Cortex of kidney (tissue), 1 donor: ENCODE measurements around the gene KLHDC4.
"Not testable (repeated sequence)": the region's sequence is repeated elsewhere in the genome, so short reads cannot be mapped to it uniquely, and the experiment has no call there.

Source experiments
- DNase-seq: peaks from one replicate; lab custom pipeline; 2025; lab: John Stamatoyannopoulos, UW

Gene KLHDC4

DNA sequence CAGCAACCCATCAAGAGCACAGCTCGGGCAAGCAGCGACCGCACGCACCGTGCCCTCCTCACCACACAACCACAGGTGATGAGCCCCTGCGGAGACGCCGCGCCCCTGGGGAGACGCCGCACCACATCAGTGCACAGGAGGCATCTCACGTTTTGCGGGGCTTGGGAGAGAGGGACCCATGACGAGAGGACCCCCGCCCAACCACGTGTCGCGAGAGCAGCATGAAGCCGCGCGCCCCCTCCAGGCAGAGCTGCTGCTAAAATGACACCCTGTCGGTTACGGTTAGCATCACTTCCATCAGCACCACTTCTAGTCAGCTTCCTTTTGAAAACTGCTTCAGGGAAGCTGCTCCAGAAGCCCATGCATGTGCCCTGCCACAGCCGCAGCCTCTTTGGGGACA, 45.3 kb downstream of the KLHDC4 start:
- DNase-seq: no peak

DNA sequence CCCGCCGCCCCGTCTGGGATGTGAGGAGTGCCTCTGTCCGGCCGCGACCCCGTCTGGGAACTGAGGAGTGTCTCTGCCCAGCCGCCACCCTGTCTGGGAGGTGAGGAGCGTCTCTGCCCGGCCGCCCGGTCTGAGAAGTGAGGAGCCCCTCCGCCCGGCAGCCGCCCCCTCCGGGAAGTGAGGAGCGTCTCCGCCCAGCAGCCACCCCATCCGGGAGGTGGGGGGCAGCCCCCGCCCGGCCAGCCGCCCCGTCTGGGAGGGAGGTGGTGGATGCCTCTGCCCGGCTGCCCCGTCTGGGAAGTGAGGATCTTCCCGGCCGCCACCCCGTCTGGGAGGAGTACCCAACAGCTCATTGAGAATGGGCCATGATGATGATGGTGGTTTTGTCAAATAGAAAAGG, 47.0 kb downstream of the KLHDC4 start:
- not testable (repeated sequence) for DNase-seq

DNA sequence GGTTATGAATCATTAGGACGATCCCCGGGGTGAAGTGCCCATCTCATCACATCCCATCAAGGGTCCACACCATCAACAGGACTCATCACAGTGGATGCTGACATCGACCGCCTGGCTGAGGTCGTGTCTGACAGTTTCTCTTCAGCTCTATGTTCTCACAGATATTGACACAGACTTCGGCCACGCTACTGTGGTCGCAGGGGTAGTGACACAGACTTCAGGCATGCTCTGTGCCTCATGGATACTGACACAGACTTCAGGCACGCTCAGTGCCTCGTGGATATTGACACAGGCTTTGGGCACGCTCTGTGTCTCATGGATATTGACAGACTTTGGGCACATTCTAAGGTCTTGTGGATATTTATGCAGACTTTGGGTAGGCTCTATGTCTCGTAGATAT, 50.1 kb downstream of the KLHDC4 start:
- DNase-seq: no peak

DNA sequence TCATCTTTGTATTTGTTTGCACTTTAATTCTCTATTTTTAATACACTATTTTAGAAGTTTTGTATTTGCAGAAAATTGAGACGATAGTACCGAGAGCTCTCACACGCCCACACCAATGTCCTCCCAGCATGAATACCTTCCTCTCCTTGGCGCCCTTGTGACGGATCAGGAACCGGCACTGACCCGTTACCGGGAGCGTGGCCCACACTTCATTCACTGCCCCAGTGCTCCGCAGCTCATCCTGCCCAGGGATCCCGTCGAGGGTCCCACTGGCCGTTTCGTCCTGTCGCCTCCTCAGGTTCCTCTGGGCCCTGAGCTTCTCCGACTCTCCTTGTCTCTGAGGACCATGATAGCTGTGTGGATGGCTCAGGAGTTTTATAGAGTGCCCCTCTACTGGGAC, 50.6 kb downstream of the KLHDC4 start:
- DNase-seq: no peak

DNA sequence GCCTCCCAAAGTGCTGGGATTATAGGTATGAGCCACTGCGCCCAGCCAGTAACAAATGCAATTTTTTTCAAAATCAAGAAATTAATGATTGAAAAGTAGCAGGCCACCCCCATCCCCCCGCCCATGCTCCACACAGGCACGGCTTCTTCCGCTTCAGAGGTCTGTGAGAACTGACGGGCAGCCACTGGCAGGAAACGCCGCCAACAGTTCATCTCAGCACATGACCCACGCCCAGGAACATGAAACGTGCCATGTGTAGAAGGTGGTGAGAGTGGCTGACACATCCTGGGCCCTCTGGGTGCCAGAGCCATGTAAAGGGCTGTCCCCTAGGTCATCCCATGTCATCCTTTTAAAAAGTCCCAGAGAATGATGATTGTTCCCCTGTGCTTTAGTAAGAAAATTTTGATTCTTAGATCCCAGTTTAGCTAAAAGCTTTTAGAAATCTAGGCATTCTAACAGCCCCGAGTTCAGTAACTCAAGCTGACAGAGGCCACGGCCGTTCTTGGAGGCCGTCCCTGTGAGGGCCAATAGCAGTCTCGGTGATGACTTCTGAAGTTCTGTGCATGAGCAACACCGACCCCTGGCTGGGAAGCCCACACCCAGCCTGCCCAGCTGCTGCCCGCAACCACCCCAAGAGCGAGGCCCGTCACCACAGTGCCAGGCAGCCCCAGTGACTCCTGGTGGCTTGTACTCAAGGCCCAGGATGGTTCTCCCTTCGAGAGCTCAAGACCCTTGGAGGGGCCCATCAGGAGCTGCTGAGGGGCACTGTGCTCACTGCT, 52.1 kb downstream of the KLHDC4 start:
- no peak for DNase-seq

DNA sequence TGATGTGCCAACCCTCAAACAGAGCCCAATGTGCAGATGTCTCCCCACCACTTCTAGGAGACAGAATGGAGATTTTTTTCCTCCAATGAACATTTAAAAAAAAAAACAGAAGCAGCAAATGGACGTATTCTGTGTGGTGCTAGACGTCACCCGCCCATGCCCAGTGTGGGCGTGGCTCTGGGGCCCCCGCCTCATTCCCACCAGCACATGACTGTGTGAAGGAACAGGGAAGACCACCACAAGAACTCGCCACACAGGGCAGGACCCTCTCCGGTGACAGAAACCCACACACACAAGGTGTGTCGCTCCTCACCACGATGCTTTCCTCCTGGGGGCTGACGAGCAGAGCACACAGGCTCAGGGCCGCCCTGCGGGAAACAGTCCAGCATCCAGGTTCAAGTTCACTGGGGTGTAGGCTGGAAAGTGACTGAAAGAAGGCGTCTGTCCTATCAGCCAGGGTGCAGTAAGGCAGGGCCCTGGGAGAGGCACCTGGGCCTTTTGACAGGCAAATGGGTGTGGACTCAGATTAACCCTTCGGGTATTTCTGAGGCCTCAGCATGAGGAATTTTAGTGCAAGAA, 53.5 kb downstream of the KLHDC4 start:
- DNase-seq: no peak

DNA sequence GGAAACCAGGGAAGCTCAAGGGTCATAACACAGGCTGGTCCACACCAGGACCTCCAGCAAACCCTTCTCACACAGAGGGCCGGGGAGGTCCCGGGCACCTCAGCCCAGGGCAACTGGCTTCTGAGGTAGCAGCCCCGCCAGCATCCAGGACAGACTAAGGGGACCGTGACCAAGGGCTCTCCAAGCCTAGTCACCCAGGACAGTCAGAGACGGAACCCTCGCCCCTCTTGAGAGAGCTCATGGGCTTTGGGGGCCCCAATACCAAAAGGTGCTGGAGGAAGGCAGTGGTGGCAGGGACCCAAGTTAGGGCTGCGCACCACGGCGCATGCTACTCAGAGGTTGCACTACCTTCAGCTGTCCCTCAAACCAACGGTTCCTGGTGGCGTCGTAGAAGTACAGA, 54.9 kb downstream of the KLHDC4 start:
- DNase-seq: no peak

DNA sequence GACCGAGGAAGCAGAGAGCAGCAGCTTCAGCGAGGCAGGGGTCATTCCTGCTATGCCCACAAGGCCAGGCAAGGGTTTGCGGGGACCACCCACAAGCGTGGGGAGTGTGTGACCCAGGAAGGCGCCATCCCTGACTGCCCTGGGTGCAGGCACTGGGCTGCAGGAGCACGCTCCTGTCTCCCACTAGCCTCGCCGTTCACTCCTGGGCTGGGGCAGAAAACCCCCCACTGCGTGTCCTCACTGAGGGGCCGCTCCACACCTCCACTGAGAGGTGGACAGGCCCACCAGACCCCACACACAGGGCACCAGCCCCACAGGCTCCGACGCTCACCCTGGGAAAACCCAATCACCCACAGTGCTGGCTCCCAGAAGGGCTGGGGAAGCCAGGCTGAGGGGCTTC, 56.1 kb downstream of the KLHDC4 start:
- no peak for DNase-seq

DNA sequence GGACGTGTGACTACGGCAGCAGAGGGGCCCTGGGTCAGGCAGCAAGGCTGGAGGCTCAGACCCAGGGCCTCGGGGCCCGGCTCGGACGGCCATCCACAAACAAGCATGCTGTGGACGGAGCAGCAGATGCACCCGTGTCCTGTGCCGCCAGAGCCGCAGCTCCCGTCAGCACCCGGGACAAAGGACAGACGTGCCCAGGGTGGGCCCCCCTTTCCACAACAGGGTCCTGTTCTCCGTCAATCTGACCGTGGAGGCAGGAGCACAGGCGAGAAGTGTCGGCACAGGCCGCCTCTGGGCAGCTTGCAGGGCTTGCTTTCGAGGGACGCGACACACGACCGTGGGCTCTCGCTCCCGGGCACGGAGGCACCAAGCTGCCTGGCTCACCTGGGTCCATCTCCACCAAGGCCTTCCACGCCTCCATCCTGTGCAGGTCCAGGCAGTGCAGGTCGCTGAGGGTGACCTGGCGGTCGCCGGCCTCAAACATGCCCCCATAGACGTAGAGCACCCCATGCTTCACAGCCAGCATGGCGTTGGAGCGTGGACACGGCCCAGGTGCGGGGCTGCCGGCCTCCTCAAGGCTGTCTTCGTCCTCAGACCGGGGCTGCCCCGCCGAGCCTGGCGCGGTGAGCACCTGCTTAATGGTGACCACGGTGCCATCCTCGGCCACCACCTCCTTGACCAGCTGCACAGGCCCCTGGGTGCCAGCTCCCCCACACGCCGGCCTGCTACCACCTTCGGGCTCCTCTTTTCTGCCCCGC, 56.7 kb downstream of the KLHDC4 start:
- DNase-seq: no peak

DNA sequence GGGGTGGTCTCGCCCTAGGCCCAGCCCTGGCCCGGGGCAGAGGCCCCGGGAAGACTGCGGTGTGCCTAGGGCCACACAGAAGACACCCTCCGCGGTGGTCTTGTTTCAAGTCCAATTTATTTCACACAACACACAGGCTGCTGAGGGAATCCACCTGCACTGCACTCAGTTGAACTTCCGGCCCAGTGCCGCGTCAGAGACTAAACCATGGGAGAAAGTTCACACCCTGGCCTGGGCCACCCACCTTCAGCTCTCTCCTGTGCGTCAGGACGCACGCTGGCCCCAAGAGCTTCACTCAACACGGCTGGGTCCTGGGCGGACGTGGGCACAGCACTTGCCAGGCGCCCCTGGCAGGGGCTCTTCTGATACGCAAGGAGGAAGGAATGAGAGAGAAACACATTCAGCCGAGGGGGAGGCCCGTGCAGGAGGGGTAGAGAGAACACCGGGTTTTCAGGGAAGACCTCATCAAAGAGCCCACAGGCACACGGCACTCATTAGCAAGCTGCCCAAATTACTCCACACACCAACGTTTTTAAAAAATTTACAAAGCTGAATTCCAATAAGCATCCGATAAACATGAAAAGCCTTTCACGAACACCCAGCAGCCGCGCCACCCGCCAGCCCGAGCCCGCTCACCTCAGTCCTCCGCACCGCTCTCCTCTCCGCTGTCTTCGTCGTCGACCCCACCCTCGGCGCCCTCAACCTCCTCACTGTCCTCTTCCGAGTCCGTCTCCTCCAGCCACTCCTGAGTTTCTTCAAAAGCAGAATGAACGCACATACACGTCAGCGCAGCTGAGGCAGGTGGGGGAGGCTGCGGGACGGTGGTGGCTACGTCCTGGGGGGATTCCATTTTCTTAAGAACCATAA, 57.8 kb downstream of the KLHDC4 start:
- no peak for DNase-seq

DNA sequence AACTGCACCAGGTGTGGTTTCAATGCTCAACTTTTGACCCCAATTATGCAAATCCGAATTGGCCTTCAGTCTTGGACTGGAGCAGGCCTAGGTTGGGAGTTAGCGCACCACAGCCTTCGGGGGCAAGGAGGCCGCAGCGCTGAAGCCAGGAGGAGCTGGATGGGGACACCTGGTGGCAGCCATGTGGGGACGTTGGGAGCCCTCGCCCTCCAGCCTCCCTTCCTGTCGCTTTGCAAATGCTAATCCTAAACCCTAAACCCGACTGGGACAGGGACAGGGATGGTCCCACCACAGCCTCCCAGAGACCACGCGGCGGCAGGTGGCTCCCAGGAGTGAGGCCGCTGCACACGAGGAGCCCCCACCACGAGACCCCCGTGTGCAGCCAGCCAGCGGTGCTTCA, 58.7 kb downstream of the KLHDC4 start:
- no peak for DNase-seq

DNA sequence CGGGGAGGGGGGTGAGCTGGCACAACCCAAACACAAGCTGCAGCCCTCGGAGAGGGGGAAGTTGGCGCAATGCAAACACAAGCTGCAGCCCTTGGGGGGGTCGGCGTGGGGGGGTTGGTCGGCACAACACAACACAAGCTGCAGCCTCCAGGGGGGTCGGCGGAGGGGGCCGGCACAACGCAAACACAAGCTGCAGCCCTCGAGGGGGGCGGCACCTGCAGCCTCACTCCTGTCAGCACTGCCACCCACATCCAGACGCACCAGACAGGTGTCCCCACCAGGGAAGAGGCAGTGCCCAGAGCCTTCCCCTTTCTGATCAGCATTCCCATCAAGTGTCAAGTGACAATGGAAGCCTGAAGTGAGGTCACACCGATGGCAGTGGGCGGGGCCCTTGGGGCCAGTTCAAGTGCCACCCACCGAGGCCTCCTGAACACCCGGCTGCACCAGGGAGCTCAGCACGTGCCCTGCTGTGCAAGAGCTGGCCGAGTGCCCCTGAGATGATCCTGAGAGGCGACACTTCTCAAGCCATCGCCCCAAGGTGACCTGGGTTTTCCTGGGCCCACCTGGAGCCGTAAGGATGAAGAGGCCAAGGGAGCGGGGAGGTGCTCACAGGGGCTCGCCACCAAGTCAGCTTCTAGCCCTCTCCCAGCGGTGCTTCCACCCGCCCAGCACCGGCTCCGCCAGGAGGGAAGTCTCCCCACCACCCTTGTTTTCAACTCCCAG, 59.3 kb downstream of the KLHDC4 start:
- no peak for DNase-seq

DNA sequence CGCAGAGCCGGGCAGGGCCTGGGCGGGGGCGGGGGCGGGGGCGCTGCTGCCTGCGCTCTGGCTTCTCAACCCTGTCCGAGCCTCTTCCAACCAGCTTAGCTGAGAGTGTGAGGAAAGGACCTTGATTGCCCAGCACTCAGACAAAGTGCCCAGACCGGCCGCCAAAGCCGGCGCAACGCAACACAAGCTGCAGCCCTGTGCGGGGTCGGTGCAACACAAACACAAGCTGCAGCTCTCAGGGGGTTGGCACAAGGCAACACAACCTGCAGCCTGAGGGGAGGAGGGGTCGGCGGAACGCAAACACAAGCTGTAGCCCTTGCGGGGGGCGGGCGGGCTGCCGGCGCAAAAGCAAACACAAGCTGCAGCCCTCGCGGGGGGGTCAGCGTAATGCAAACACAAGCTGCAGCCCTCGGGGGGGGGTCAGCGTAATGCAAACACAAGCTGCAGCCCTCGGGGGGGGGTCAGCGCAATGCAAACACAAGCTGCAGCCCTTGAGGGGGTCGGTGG, 60.0 kb downstream of the KLHDC4 start:
- DNase-seq: no peak

DNA sequence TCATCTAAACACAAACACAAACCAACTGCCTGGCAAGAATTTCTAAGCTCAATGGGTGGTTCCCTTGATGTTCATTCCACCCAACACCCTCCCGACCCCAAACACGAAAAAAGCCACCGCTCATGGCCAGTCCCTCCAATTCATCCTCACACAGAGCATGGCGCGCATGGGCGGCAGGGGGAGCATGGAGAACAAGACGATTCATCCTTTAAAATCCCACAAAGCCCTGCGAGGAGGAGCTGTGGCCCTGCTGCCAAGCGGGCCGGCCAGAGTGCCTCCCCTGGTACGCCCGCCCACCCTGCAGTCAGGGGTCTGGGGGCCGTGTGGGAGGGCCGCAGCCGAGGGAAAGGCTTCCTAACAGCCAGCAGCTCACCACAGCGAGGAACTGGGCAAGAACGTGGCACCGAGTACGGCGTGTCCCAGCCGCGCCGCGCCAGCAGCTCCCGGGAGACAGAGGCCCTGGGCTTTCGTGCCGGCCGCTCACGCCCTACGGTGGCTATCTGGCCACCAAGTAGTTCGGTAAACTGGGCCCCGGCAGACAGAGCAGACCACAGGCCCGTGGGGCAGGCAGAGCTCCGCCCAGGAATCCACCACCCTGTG, 60.9 kb downstream of the KLHDC4 start:
- no peak for DNase-seq

DNA sequence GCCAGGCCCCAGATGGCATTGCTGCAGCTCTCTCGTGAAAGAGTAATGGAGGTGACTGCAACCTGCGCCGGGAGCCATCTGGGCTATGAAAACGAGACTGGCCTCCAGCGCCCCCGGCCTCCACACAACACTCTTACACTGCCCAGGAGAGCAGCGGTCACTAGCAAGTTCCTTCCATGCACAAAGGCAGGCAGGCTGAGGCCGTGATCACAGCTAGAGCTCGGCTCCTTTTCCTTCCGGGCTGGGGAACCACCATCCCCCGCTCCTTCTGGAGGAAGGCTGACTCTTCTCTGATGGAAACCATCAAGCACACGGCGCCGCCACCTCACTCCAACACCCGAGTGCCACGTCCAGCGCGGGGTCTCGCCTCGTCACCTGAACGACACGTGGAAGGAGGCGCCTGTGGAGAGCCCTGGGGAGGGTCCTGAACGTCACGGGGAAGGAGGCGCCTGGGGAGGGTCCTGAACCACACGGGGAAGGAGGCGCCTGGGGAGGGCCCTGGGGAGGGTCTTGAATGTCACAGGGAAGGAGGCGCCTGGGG, 61.9 kb downstream of the KLHDC4 start:
- DNase-seq: no peak

DNA sequence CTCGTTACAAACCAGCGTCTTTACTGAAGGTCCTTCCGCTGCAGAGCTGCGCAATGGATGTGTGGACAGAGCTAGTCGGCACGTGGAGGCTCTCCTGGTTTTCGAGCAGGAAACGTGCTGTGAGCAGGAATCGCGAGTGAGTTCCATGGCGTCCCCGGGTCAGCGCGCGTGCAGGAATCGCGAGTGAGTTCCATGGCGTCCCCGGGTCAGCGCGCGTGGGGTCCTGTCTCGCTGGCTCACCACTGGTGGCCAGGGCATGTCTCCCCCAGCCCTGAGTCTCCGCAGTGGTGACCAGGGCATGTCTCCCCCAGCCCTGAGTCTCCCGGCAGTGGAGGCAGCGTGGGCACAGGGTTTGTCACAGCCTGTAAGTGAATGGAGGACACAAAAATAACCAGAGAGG, 62.7 kb downstream of the KLHDC4 start:
- no peak for DNase-seq

DNA sequence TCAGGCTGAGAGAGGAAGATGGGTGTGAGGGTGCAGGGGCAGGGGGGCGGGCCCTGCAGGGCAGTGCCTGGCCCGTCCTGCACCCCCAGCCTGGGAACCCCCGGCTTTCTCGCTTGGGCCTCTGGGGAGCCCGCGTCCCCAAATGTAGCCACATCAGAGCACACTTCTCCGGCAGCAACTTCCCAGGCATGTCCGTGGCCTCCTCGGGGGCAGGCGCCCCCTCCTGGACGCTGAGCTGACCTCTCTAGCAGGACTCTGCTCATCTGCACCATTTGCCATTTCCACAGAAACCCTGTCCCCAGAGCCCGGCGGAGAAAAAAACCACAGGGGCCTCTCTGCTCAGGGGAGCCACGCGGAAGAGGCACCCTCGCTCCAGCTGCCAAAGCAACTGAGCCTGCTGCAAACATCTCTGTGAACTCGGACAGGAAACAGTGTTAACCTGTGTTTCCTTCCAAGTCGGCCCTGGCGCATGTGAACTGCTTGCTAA, 63.4 kb downstream of the KLHDC4 start:
- DNase-seq: no peak

DNA sequence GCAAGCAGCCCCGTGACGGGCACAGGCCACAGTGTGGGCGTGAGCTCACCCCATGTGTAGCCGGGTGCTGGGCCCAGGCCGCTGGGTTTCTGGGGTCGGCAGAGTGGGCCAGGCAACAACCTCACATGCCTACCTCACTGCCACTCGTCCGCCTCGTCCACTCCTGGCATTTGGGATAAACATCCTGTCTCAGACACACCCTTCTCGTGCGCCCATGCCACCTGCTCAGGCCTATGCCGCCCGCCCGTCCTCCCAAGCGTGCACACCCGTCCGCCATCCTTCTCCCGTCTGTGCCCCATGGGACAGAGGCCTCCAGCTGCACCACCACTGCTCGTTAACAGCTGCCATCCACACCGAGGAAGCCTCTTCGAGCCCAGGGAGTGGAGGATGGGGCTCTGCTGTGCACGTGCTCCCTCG, 64.3 kb downstream of the KLHDC4 start:
- no peak for DNase-seq

DNA sequence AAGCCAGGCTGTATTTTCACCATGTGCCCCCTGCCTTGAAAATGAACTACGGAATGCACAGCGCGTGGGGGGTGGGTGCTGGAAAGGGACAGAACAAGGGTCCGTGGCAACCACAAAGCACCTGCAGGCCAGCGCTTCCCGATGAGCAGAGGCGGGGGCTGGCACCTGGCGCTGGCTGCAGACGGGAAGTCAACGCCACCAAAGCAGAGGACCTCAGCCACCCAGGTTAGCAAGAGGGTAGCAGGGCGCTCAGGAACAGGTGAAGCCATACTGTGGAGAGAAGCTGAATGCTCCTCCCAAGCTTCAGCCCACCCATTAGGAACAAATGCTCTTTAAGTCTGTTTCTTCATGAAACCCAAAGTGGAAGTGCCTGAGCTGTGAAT, 64.7 kb downstream of the KLHDC4 start:
- no peak for DNase-seq

DNA sequence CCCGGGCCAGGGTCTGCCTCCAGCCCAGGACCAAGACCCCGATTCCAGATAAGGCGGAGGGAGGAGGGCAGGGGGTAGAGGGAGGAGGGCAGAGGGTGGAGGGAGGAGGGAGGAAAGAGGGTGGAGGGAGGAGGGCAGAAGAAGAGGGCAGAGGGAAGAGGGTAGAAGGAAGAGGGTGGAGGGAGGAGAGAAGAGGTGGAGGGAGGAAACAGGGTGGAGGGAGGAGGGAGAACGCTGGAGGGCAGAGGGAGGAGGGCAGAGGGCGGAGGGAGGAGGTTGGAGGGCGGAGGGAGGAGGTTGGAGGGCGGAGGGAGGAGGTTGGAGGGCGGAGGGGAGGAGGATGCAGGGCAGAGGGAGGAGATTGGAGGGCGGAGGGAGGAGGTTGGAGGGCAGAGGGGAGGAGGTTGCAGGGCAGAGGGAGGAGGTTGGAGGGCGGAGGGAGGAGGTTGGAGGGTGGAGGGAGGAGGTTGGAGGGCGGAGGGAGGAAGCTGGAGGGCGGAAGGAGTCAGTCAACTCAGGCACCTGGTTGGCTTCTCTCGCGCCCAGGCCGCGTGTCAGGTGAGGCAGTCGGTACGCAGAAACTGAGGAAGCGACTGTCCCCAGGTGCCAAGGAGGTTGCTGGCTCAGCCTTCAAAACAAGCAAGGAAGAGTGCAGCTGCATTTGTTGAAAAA, 65.2 kb downstream of the KLHDC4 start:
- DNase-seq: no peak
